Spleen (tissue), 7 donors: ENCODE data around the gene FAM9C.

Experiments
- CTCF ChIP-seq, 11 experiments: fragments of 200-600 bp in 7 of 11; fragments of 450-650 bp in 4 of 11; sonication (generic) in 4 of 11; IDR thresholded peaks in 8 of 11; conservative IDR thresholded peaks in 3 of 11; 1 replicate in 7 of 11; 2 replicates in 4 of 11; pipeline versions ENCODE4 v1.4.0 to v1.8.0; 2016 to 2021; ENCODE audit warnings: antibody characterized with exemption in 11 of 11, inconsistent platforms in 4 of 11, mild to moderate bottlenecking in 1 of 11
- POLR2A ChIP-seq, 3 donors: fragments of 450-650 bp; IDR thresholded peaks; one replicate each; pipeline ENCODE4 v1.5.1; 2017; ENCODE audit warnings: antibody characterized with exemption in 3 of 3, mild to moderate bottlenecking in 1 of 3
- donor health status: DM: no; HTN: no; CAD: no; lungs with moderate emphysema.
- donor health status: DM: no; HTN: no; CAD: no.
- donor health status: DM: no; HTN: no; CAD: no.

GRCh38 chrX:13078739-13079444, 34.5 kb upstream of the FAM9C start:
- TF ChIP-seq CTCF (IDR thresholded peaks at IDR 0.05 in 8 of 11, conservative IDR thresholded peaks at IDR 0.05 in 3 of 11), result no peak
- no peak for TF ChIP-seq POLR2A (IDR thresholded peaks at IDR 0.05)
